ENCODE results near the gene B3GNT8.
A peak's percentile ranks its signal among the peaks of the same experiment; 100 is the strongest.
"Not testable (repeated sequence)": the region's sequence is repeated elsewhere in the genome, so short reads cannot be mapped to it uniquely, and the experiment has no call there.

The B3GNT8 gene

DNA sequence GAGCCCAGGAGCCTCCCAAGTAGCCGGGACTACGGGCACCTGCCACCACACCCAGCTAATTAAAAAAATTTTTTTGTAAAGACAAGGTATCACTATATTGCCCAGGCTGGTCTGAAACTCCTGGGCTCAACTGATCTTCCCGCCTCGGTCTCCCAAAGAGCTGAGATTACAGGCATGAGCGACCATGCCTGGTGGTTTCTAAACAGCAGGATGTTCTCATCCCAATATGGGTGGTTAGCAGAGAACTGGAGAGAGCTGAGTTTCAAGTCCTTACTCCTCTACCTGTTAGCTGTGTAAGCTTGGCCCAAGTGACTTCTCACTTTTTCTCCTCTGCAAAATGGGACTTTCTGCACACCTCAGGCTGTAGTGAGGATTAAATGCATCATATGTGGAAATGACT is 42.8 kb downstream of the B3GNT8 start:
- no peak for DNase-seq

DNA sequence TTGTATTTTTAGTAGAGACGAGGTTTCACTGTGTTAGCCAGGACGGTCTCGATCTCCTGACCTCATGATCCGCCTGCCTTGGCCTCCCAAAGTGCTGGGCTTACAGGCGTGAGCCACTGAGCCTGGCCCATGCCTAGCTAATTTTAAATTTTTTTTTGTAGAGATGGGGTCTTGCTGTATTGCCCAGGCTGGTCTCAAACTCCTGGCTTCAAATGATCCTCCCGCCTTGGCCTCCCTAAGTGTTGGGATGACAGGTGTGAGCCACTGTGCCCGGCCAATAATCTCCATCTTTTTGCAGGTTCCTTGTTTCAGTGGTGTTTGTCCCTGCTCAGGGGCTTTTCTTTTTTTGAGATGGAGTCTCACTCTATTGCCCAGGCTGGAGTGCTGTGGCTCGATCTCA is 45.6 kb downstream of the B3GNT8 start:
- not testable (repeated sequence) for DNase-seq

DNA sequence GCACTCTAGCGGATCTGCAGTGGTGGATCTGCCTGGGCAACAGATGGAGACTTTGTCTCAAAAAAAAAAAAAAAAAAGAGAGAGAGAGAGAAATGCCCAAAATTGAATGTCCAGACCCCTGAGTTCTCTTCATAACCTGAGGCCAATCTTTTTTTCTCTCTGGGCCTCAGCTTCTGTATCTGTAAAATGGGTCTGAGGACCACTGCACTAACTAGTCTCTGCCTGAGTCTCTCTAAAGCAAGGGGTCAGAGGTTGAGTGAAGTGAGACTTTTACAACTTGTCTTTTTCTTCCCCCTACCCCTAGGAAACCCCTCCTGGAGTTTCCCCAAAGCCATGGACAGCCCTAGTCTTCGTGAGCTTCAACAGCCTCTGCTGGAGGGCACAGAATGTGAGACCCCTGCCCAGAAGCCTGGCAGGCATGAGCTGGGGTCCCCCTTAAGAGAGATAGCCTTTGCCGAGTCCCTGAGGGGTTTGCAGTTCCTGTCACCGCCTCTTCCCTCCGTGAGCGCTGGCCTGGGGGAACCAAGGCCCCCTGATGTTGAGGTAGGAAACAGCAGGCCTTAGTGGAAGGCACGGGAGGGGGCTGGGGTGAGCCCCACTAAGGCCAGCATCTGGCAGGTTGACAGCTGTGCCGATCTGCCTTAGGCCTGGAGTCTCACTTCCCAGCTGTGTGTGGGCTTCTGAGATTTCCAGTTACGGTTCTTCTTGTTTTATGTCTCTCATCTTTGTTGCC is 49.0 kb downstream of the B3GNT8 start:
- no peak for DNase-seq

DNA sequence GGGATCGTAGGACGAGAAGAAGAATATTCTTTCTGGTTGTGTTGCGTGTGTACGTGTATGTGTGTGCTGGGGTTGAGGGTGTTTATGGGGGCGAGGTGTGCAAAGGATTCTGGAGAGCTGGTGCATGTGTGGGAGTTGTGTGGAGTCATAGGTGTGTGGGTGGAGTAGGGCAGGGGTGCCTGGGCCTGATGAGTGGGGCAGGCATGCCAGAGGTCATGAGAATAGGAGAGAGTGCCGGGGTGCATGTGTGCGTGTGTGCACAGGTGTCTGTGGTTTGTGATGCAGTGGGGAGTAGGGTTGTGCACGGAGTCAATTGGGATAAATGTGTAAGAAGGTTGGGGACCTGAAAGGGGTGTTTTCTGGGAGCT is 50.2 kb downstream of the B3GNT8 start:
- DNase-seq: no peak

DNA sequence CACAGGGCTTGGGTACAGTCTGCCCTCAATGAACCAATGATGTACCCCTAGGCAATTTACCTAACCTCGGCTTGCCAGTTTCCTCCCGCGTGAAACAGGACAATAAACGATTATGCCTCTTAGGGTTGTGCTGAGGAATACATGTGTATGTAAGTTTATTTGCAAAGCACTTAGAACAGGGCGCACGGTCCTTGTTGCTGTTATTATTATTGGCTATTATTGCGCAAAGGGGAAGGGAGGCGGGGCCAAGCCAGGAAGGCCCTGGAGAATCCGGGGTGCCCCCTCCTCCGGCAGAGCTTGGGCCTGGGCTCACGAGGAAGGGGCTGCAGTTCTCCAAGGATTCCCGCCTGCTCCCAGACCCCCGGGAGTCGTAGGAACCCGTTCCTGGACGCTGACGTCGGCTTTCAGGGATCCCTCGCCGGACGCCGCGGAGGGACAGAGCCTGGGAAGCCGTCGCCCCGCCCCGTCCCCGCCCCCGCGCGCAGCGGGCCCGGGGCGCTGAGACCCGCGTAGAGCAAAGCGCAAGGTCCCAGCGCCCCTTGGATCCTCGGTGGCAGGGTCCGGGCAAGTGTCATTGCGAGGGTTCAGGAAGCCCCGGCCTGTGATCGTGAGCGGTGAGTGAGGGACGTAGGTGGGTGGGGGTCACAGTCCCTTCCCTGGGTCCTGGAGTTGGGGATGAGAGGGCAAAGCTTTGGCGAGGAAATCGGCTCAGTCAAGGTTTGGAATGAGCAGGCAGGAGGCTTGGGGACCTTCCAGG is 50.8 kb downstream of the B3GNT8 start, which contains the start of gene TMEM91:
TSS of gene TMEM91 (plus strand) at position 293 of the 757 bp plus-strand sequence. CDS start 1,777 bp downstream, outside the sequence.
- DNase-seq: peak in 1 of 5 donors; percentile 14
